NCI-H526 treated with DMSO at 0.1 percent for 48 hours (cell line): ENCODE measurements around the gene BLMH.

Experiments
- DNase-seq: peaks from one replicate; lab custom pipeline; 2025; lab: John Stamatoyannopoulos, UW

BLMH gene

DNA sequence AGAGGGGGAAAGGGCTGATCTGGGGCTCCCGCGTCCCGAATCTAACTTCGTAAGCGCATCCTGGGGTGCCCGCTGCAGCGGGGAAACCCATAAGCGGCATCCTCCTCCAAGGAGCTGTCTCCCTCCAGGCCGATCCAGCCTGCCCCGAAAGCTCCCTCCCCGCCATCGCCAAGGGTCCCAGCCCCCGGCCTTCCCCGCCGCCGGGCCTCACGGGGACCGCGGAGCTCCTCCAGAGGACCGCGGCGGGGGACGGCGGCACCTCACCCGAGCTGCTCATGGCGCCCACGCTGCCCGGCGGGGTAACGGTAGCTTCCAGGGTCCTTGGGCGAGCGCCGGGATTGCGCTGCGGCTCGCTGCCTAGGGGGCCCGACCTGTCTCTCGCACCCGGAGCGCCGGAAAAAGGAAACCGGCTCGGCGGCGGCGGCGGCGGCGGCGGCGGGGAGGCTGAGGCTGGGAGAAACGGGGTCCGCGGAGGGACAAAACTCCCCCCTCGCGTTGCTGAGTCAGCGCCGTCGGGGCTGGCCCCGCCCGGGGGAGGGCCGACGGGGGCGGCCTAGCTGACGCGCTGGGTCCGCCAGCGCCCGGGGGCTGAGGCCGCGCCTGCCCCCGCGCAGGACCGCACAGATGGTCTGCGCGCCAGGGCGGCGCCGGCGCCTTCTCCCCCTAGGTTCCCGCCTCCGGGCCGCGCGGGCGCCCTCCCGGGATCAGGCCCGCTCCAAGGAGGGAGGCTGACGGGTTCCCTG, at the start of gene BLMH:
BLMH (minus strand) TSS at position 402 of the 743 bp plus-strand sequence; CDS start at position 277, 125 bp downstream.
- DNase-seq, result peak; percentile 45

- no peak for DNase-seq
Measured at GRCh38 chr17:30340801-30341356, 49.1 kb upstream of the BLMH start.

DNA sequence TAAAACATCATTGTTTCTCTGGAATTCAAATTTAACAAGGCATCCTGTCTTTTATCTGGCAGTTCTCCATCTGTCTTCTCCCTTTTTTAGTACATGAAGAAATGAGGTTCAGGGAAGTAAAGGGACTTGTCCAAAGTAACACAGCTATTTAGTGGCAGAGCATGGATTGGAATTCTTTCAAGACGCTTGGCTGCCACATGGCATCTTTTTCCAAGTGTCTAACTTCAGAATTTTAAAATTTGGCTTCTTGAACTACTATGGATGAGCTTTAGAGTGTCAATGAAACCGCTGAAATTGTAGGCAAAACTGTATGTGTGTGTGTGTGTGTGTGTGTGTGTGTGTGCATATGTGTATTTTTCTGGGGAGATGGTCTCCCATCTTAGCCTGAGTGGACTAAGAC, 47.3 kb upstream of the BLMH start:
- DNase-seq, result no peak

GRCh38 chr17:30337393-30337999, 45.8 kb upstream of the BLMH start:
- DNase-seq, result no peak

GRCh38 chr17:30336369-30337171, 44.8 kb upstream of the BLMH start:
- peak; percentile 94 for DNase-seq

GRCh38 chr17:30334421-30334820, 42.7 kb upstream of the BLMH start:
- no peak for DNase-seq

- DNase-seq, result no peak
Measured at GRCh38 chr17:30333503-30334360, 42.0 kb upstream of the BLMH start, which contains the start of gene TMIGD1. TSS of gene TMIGD1 (minus strand) at chr17:30334057. CDS start at chr17:30332133, 1,924 bp downstream.

DNA sequence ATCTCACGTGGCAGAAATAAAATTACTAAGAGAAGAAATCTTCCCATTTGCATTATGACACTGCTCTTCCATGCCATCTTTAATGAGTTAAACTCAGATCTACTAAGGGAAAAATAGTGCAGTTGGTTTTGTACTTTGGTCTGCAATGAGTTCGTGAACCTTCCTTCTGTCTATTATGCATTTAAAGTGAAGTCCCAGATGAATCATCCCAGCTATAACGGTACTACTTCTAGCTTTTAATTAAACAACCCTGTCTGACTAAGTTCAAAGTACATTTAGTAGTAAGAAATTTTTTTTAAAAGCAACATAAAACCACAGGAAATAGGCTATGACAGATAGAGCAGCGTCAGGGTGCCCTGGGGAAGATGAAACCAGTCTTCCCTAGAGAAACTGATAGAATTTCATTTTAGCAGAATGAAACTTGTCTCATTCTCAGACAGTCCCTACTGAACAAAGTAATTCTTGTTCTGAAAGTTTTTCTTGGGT, 40.4 kb upstream of the BLMH start:
- no peak for DNase-seq

- DNase-seq, result no peak
Measured at GRCh38 chr17:30326809-30327208, 35.1 kb upstream of the BLMH start.

DNA sequence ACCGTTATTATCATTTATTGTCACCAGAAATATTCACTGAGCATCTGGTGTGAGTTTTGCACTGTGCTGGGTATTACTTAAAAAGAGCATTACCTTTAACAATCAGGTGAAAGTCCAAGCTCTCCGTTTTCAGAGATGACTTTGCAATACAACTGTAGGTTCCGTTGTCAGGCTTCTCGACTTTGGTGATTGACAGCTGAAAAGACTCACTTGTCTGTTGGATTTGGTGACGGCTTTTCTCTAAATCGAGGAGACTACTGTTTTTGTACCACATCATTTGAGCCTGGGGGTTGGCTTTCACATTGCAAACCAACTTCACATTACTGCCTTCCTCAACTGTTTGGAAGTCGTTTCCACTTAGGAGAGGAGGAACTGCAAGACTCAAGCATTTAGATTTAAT, 33.0 kb upstream of the BLMH start:
- no peak for DNase-seq

GRCh38 chr17:30323895-30324319, 32.2 kb upstream of the BLMH start:
- no peak for DNase-seq

GRCh38 chr17:30323262-30323894, 31.6 kb upstream of the BLMH start:
- peak; percentile 60 for DNase-seq

DNA sequence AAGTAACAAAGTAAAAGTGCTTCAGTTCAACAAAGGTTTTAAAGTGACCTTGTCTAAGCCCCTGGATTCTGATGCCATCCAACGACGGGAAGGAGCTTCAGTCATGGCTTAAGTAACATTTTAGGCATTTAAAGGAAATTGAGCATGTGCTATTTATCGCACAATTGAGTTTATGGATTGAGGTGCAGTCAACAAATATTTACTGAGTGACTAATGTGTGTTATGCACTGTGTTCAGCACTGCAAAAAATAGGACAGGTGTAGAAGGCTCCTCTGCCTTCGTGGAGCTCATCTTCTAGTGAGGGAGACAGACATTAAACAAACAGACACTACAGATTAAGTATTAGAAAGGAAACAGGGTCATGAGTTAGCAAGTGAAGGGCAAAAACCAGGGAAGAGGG, 29.6 kb upstream of the BLMH start:
- DNase-seq, result no peak

DNA sequence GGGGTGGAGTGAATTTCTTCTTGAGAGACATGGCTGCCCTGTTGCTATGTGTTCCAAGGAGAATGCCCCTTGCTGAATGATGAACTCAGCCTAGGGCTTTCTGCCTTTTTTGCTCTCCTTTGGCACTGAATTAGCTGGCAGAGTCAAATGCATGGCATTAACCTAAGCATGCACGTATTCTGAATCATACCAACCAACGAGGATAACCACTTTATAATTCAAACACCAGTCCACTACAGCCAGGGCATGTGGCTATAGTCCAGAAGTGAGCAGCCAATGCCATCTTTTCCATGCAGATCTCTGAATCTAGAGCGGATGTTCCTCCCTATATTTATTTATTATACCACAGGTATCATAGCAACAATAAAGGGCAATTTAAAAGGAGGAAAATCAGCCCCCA, 26.4 kb upstream of the BLMH start:
- DNase-seq, result no peak

GRCh38 chr17:30316736-30317135, 25.0 kb upstream of the BLMH start:
- DNase-seq, result peak; percentile 90

DNA sequence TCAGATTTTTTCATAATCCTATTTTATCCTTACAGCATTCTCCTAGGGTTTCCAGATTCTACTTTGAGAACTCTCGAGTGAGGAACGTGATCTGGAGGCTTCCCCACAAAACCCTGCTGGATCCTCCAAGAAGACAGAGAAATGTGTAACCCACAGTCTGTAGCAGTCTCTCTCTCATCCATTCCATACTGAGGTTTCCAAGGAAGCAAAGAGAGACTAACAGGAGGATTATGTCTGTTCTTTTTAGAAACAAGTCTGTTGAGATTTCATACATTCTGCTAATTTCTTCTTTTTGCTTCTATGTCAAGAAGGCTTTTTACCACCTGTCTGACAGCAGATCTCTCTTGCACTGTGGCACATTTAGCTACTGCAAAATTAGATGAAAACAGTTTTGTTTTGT, 23.4 kb upstream of the BLMH start:
- no peak for DNase-seq

DNA sequence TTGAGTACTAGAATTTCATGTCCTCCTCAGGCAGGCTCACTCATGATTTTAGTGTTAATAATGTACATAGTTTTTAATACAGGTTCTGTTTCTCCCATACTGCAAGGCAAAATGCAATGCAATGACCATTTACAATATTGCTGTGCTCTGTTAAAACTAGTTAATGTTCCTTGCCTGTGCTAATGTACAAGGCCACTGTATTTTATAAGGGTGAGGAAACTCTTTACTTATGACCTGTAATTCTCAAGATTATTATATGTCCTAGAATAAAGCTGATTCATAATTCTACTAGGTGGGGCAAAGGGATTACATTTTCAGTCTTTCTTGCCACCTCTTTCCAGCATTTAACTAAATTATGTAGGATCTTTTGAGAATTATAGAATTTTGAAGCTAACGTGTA, 22.7 kb upstream of the BLMH start:
- DNase-seq, result no peak

DNA sequence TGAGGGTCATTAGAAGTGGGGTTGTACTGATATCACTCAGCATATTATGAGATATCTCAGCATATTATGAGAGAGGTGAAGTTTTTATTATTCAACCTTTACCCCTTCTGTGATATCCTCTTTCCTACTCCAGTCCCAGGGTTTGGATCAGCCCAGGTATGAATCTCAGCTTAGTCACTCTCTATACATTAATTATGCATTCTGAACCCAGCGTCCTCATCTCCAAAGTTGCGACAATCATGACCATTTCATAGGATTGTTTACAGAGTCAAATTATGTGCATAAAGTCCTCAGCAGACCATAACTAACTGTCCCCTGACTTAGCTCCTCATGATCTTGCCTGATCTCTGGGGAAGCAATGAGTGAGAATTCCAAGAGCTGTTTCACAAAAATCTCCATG, 20.5 kb upstream of the BLMH start:
- peak; percentile 74 for DNase-seq

DNA sequence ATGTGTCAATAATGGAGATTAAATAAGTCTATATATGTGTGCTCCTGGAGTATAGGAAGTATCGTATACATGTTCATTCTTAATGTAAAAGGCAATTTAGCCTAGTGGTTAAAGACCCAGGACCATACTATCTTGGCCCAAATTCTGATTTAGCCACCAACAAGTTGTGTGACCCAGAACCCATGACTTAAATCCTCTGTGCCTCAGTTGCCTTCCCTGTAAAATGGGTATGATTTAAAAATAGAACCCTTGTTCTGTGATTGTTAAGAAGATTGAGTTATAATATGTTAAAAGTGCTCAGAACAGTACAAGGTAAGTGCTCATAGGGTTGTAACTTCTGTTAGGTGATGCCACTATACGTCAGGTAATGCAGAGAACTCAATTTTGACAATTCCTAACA, 18.8 kb upstream of the BLMH start:
- DNase-seq, result no peak

- DNase-seq, result no peak
Measured at GRCh38 chr17:30309591-30309990, 17.8 kb upstream of the BLMH start.

DNA sequence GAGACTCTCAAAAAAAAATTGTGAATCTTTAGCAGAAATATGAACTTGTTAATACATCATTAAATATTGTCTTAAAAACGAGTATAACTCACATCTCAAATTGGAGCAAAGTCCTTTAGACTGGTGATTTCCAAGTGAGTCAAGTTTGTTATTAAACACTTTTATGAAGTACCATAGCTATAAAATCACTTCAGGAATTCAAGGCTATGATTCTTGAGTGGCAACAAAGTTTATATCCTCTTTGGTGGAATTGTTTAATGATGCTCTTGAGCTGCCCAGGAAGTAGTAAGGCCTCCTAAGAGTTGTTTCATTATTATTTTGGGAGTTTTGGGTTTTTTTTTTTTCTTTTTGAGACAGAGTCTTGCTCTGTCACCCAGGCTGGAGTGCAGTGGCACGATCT, 16.7 kb upstream of the BLMH start:
- no peak for DNase-seq
